HG03354 (cell line): Measurements from ENCODE around the gene QRICH1.

Source experiments
- ATAC-seq: cut with Tn5 transposase; IDR thresholded peaks from one replicate; pipeline ENCODE4 v1.9.1; 2021; ENCODE audit warnings: mild to moderate bottlenecking; ENCODE audit not compliant: unreplicated experiment, poor library complexity, severe bottlenecking

The QRICH1 gene

DNA sequence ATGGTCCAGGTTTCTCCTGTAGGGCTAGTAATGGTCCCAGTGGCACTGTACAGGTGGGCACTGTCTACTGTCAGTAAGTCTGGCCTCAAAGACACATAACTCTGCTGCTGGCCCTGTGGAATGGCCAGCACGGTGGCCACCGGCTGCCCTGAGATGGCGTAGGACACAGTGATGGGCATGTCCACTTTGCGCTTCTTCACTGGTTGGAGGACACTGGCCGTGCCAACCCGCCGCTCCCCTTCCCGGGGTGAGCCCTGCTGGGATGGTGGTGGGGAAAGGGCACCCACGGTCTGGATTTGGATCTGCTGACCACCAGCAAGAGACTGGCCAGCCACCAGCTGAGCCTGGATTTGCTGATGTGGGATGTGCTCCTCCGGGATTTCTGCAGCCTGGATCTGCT, 36.6 kb downstream of the QRICH1 start:
- ATAC-seq: no peak

- ATAC-seq: no peak
Measured at GRCh38 chr3:49054344-49054862, 39.5 kb downstream of the QRICH1 start.

GRCh38 chr3:49053543-49053942, 40.3 kb downstream of the QRICH1 start:
- ATAC-seq: no peak

- no peak for ATAC-seq
Measured at GRCh38 chr3:49035281-49035680, 58.6 kb downstream of the QRICH1 start.

DNA sequence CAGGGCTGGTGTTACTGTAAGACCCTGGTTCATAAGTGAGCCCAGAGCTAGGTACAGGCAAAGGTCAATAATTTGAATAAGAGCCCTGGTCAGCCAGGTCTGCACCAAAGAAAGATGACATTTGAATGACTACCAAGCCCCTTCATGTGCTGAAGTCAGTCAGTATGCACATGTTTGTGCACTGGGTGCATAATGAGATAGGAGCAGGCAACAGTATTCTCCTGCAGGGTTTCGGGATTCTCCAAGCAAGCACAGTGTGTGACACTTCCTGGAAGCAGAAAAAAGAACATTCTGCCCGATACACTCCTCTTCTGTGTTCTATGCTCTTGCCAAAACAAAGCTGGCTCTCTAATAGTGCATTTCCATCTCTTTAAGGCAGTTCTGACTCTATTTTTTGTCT, 59.2 kb downstream of the QRICH1 start:
- ATAC-seq: no peak

GRCh38 chr3:49032646-49033304, 61.1 kb downstream of the QRICH1 start:
- no peak for ATAC-seq

DNA sequence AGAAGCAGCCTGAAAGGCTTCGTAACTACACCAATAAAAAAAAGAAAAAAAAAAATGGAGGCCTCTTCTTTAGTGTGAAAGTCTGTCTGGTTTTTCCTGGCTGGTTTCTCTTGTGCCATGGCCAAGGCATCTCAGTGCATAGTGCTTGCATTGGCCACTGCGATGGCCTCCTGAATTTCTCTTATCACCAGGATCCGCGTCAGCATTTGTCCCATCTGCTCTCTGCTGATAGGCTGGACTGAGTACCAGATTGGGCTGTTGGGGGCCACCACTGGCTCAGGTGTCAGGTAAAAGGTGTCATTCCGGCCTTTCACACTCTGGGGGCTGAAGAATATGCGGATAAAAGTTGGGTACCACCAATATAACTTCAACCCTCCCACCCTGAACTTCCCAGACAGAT, 63.5 kb downstream of the QRICH1 start:
- no peak for ATAC-seq

GRCh38 chr3:49029563-49029884, 64.3 kb downstream of the QRICH1 start:
- ATAC-seq: no peak

DNA sequence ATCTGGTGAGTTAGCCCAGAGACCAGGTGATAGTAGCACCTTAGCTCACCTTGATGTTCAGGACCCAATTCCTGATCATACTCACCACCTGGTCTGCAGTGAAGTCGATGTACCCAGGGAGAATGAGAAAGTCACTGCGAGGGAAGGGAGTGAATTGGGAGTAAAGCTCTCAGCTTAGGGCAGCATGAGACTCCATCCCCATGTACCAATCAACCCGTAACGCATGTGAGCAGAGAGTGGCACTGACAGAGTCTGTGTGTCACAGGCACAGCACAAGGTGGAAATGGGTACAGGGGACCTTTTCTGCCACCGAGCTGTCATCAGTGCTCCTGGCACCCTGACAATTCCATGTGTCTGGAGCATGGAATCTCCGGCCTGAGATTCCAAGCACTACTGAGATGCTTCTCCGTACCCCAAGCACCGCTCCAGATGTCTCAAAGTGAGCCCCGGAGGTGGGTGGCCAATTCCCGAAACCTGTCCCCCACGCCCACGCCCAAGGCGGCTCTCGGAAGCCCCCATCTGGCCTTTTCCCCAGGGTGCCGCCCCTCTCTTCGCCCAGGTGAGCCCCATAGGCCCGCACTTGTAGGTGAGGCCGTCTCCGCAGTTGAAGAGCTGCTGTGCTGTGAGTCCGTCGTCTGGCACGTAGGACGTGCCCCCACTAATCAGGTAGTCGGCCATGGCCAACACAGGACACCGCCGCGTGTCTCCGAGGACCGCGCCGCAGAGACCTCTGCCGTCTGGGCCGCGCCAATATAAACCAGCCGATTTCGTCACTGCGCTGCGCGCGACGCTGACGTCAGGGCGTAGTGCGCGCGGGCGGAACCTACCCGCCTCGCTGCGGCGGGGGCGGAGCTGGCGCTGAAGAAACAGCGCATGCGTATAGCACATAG, 65.0 kb downstream of the QRICH1 start, which contains the start of gene IMPDH2:
TSS of gene IMPDH2 (minus strand) at position 726 of the 890 bp plus-strand sequence. CDS start at position 678, 48 bp downstream.
- ATAC-seq: peak; percentile 91

DNA sequence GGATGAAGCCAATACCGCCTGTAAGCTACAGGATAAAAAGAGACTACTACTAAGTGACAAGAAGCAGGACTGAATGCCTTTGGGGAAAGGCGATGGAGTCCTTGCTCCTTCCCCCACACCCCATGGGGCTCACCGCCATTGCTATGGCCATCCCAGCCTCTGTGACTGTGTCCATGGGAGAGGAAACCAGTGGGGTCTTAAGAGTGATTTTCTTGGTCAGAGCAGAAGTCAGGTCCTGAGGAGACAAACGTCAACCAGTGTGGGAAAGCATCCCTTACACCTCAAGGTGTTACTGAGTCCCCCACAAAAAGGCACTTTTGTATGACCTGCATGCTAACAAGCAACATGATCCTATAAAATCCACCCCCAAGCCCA, 65.6 kb downstream of the QRICH1 start:
- ATAC-seq: no peak

DNA sequence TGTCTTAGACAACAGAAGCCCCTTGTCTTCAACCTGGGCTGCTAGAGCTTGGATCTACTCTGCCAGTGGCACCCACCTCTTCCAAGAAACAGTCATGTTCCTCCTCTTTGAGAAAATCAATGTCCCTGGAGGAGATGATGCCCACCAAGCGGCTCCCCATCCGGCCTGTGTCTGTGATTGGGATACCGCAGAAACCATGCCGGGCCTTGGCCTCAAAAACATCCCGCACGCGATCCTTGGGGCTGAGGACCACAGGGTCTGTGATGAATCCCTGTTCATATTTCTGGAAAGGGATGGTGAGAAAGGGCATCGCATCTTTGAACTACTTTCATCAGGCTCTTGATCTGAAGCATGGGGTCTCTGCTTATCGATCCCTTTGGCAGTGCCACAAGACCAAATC, 66.2 kb downstream of the QRICH1 start:
- ATAC-seq: no peak

DNA sequence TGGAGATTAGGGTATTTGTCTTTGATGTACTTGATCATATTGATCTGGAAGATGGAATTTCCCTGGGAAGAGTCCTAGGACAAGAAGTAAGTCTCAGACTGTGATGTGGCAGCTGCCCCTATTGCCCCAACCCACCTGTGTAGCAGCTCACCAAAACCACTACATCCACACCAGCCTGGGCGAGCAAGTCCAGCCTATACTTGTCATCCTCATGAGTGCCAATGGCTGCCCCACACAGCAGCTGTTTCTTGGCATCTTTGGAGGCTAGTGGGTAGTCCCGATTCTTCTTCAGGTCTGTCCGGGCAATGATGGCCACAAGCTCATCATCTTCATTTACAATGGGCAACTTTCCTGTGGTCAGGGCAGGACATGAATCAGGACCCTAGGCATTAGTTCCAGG, 67.3 kb downstream of the QRICH1 start:
- ATAC-seq: no peak

GRCh38 chr3:49025793-49026520, 67.9 kb downstream of the QRICH1 start:
- no peak for ATAC-seq

DNA sequence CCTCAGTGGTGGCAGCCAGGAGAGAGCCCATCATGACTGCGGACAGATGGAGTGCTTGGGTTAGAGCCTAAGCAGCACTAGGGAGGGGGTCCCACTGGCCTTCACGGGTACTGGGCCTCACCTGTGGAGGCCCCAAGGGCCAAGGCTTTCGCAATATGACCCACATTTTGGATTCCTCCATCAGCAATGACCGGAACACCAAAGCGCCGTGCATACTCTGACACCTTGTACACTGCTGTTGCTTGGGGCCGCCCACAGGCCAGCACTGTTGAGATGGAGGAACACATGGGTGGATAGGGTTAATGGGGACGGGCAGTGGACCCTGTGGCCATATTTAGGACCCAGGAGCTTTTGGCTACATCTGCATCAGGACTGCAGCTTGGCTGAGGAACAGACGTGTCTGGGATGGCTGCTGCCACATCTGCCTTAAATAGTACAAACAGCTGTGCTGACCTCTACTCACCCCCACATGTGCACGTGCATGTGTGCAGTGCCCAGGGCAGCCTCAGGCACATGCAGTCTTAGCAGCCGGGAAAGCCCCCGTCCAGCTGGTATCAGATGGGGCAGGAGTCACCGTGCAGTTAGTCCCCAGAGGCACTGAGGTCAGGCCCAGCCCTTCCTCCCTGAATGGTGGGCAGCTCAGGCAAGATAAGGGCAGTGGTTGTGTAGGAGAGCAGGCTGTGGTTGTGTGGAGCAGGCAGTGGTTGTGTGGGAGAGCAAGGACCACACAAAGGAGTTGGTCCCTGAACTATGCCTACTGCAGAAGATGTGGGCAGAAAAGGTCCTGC, 68.7 kb downstream of the QRICH1 start:
- ATAC-seq: no peak

GRCh38 chr3:49024449-49024848, 69.4 kb downstream of the QRICH1 start:
- ATAC-seq: no peak

- no peak for ATAC-seq
Measured at GRCh38 chr3:49023775-49024174, 70.1 kb downstream of the QRICH1 start.

GRCh38 chr3:49022688-49023171, 71.1 kb downstream of the QRICH1 start:
- no peak for ATAC-seq

DNA sequence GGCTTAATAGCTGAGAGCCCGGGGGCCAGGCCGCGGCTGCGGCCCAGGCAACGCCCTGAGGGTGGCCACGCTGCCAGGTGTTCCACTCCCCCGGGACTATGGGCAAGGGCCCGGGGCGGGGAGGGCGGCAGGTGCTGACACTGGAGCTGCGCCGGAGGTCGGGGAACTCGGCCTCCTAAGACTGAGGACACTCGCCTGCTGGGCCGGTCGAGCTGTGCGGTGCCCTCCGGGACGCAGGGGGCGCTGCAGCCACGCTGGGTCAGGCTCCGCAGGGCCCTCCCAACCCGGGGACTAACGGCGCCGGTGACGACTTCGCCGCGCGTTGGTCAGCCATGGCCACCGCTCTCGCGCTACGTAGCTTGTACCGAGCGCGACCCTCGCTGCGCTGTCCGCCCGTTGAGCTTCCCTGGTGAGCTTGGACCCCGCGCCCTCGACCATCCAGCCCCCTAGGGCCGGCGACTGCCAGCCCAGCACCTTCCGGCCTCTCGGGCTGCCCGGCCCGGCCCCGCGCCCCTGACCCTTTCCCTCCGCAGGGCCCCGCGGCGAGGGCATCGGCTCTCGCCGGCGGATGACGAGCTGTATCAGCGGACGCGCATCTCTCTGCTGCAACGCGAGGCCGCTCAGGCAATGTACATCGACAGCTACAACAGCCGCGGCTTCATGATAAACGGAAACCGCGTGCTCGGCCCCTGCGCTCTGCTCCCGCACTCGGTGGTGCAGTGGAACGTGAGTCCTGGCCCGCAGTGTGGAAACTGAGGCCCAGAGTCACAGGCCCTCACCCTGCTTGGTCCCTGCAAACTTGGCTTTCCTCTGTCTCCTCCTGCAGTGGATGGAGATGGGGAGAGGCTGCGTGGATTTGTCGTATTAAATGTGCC, 71.8 kb downstream of the QRICH1 start, which contains the start of gene NDUFAF3:
TSS of gene NDUFAF3 (plus strand) at position 309 of the 875 bp plus-strand sequence. CDS start at position 333, 24 bp downstream.
- ATAC-seq: peak; percentile 67
